Liver (tissue), 9 donors: ENCODE measurements around the gene FIGLA. TPM values are rescaled to one million over a fixed set of nuclear protein-coding genes. Genes with fewer than 3 reads are reported as not detected.

Experiments
- DNase-seq: peaks from one replicate; pipeline ENCODE4 v3.0.0-alpha.2; 2017; ENCODE audit warnings: low spot score
- H3K27ac ChIP-seq, 2 donors: one replicate each; pipeline ENCODE4 v1.7.0; 2013; ENCODE audit warnings: inconsistent platforms in 2 of 2, low read length in 2 of 2, control low read depth in 1 of 2, low read depth in 1 of 2, mild to moderate bottlenecking in 1 of 2
- H3K27me3 ChIP-seq, 4 donors: one replicate each; pipeline versions ENCODE4 v1.6.1 to v1.7.0; 2013; ENCODE audit warnings: low read length in 3 of 4, inconsistent platforms in 1 of 4, mild to moderate bottlenecking in 1 of 4, moderate library complexity in 1 of 4; ENCODE audit not compliant: control insufficient read depth in 4 of 4, insufficient read depth in 4 of 4
- H3K36me3 ChIP-seq, 4 donors: one replicate each; pipeline versions ENCODE4 v1.6.1 to v1.7.0; 2013; ENCODE audit warnings: low read length in 3 of 4, mild to moderate bottlenecking in 3 of 4, low read depth in 1 of 4, moderate library complexity in 1 of 4; ENCODE audit not compliant: control insufficient read depth in 4 of 4, insufficient read depth in 3 of 4
- H3K4me1 ChIP-seq, 4 donors: one replicate each; pipeline versions ENCODE4 v1.6.1 to v1.7.0; 2013; ENCODE audit warnings: low read length in 3 of 4, mild to moderate bottlenecking in 3 of 4, moderate library complexity in 1 of 4; ENCODE audit not compliant: control insufficient read depth in 4 of 4, insufficient read depth in 4 of 4
- H3K4me3 ChIP-seq, 3 donors: one replicate each; pipeline versions ENCODE4 v1.6.1 to v1.7.0; 2013; ENCODE audit warnings: low read length in 3 of 3, control low read depth in 1 of 3, low read depth in 1 of 3, mild to moderate bottlenecking in 1 of 3
- H3K9ac ChIP-seq, 2 donors: one replicate each; pipeline ENCODE4 v1.7.0; 2013; ENCODE audit warnings: low read length in 2 of 2, mild to moderate bottlenecking in 2 of 2, moderate library complexity in 2 of 2, control low read depth in 1 of 2, low read depth in 1 of 2
- H3K9me3 ChIP-seq, 4 donors: one replicate each; pipeline versions ENCODE4 v1.6.1 to v1.7.0; 2013; ENCODE audit warnings: low read length in 3 of 4; ENCODE audit not compliant: control insufficient read depth in 4 of 4
- FOXA1 ChIP-seq: IDR thresholded peaks from 2 replicates; pipeline ENCODE4 v1.6.1; 2016; ENCODE audit warnings: antibody characterized with exemption
- FOXA2 ChIP-seq: IDR thresholded peaks from 2 replicates; pipeline ENCODE4 v1.6.1; 2016; ENCODE audit warnings: antibody characterized with exemption
- GABPA ChIP-seq, 2 donors: IDR thresholded peaks in 1 of 2; conservative IDR thresholded peaks in 1 of 2; 2 replicates each; pipeline ENCODE4 v1.6.1; 2016; ENCODE audit warnings: antibody characterized with exemption in 2 of 2, mild to moderate bottlenecking in 1 of 2, moderate library complexity in 1 of 2
- HNF4G ChIP-seq: IDR thresholded peaks from 2 replicates; pipeline ENCODE4 v1.6.1; 2016; ENCODE audit warnings: antibody characterized with exemption
- RAD21 ChIP-seq, 2 donors: IDR thresholded peaks; 2 replicates each; pipeline ENCODE4 v1.6.1; 2016; ENCODE audit warnings: antibody characterized with exemption in 2 of 2, mild to moderate bottlenecking in 2 of 2
- RXRA ChIP-seq, 2 donors: IDR thresholded peaks; 2 replicates each; pipeline ENCODE4 v1.6.1; 2017 to 2018; ENCODE audit warnings: antibody characterized with exemption in 2 of 2, mild to moderate bottlenecking in 1 of 2
- TAF1 ChIP-seq: conservative IDR thresholded peaks from 2 replicates; pipeline ENCODE4 v1.6.1; 2016; ENCODE audit warnings: antibody characterized with exemption, mild to moderate bottlenecking
- WGBS: extraction: QIAGEN DNeasy Blood & Tissue Kit; methylation state at CpG from one replicate; pipeline ENCODE4 v1.1.7; 2013; 5-methylcytosine and 5-hydroxymethylcytosine counted together
- polyA plus RNA-seq, 2 donors: library from polyadenylated mRNA; stranded (reverse) in 1 of 2; unstranded in 1 of 2; fragments of 200-250 nt in 1 of 2; fragments of >200 nt in 1 of 2; fragmentation: Nextera tagmentation in 1 of 2; extraction: Ambion mirVana in 1 of 2; gene quantifications; one replicate each; pipeline versions ENCODE4 v1.2.1 to v1.2.3, GENCODE V29; 2013 to 2015
- total RNA-seq, 2 donors: library from RNA; depleted of rRNA; stranded (reverse); fragments of >200 nt; gene quantifications; one replicate each; pipeline ENCODE4 v1.2.3, GENCODE V29; 2014
- TF ChIP-seq, protein P1 (sequence below): IDR thresholded peaks from 2 replicates; pipeline ENCODE4 v1.6.1; 2016; ENCODE audit warnings: antibody characterized with exemption
- TF ChIP-seq, protein P2 (sequence below): IDR thresholded peaks from 2 replicates; pipeline ENCODE4 v1.6.1; 2016; ENCODE audit warnings: antibody characterized with exemption, mild to moderate bottlenecking
- TF ChIP-seq, protein P3 (sequence below): IDR thresholded peaks from 2 replicates; pipeline ENCODE4 v1.6.1; 2016; ENCODE audit warnings: antibody characterized with exemption
- TF ChIP-seq, protein P4 (sequence below): IDR thresholded peaks from 2 replicates; pipeline ENCODE4 v1.6.1; 2016; ENCODE audit warnings: antibody characterized with exemption
- TF ChIP-seq, protein P5 (sequence below): fragments of 150-350 bp; IDR thresholded peaks from 2 replicates; pipeline ENCODE4 v1.5.1; 2017; ENCODE audit warnings: improper control_type of control experiment, low read depth, low read length; ENCODE audit not compliant: missing input control
- donor health status: healthy.
- donor health status: healthy.
- donor health status: healthy.
- donor health status: healthy.
- donor health status: healthy.

Gene FIGLA
- total and polyA plus RNA-seq, 4 donors: not detected

DNA sequence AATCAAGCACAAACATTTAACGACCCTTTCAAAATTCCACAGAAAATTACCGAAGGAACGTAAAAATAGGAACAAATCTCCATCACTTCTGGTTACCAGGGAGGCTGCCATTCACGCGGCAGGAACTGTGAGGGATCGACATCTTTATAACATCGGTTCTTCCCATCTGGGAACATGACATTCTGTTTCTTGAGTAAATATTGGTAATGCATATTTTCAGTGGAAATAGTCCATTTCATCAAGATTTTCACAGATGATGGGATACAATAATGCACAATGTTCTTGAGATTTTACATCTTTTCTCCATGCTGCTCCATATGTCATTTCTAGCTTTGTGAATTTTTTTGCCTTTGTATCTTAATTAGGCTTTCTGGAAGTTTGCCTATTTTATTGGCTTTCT is 32.5 kb downstream of the FIGLA start:
- Histone ChIP-seq H3K27me3 (peaks cover 0 to 6% (median 3%) of the 10 kb centered on the region in 4 donors), H3K27ac (no peak overlapping the region), H3K9me3 (no peaks in the 10 kb centered on the region), H3K4me3 (no peak overlapping the region), H3K9ac (no peak overlapping the region), H3K36me3 (no peaks in the 10 kb centered on the region), H3K4me1 (no peaks in the 10 kb centered on the region)
- 89% methylated on average over 7 of the region's 7 CpGs for WGBS
- TF ChIP-seq GABPA (IDR thresholded peaks at IDR 0.05 in 1 of 2, conservative IDR thresholded peaks at IDR 0.05 in 1 of 2) (no peak), RAD21 (IDR thresholded peaks at IDR 0.05) (no peak), TAF1 (no peak)
- TF ChIP-seq, protein P1, sequence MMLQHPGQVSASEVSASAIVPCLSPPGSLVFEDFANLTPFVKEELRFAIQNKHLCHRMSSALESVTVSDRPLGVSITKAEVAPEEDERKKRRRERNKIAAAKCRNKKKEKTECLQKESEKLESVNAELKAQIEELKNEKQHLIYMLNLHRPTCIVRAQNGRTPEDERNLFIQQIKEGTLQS: no peak
- TF ChIP-seq, protein P2, sequence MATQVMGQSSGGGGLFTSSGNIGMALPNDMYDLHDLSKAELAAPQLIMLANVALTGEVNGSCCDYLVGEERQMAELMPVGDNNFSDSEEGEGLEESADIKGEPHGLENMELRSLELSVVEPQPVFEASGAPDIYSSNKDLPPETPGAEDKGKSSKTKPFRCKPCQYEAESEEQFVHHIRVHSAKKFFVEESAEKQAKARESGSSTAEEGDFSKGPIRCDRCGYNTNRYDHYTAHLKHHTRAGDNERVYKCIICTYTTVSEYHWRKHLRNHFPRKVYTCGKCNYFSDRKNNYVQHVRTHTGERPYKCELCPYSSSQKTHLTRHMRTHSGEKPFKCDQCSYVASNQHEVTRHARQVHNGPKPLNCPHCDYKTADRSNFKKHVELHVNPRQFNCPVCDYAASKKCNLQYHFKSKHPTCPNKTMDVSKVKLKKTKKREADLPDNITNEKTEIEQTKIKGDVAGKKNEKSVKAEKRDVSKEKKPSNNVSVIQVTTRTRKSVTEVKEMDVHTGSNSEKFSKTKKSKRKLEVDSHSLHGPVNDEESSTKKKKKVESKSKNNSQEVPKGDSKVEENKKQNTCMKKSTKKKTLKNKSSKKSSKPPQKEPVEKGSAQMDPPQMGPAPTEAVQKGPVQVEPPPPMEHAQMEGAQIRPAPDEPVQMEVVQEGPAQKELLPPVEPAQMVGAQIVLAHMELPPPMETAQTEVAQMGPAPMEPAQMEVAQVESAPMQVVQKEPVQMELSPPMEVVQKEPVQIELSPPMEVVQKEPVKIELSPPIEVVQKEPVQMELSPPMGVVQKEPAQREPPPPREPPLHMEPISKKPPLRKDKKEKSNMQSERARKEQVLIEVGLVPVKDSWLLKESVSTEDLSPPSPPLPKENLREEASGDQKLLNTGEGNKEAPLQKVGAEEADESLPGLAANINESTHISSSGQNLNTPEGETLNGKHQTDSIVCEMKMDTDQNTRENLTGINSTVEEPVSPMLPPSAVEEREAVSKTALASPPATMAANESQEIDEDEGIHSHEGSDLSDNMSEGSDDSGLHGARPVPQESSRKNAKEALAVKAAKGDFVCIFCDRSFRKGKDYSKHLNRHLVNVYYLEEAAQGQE: no peak
- DNase-seq: no peak

DNA sequence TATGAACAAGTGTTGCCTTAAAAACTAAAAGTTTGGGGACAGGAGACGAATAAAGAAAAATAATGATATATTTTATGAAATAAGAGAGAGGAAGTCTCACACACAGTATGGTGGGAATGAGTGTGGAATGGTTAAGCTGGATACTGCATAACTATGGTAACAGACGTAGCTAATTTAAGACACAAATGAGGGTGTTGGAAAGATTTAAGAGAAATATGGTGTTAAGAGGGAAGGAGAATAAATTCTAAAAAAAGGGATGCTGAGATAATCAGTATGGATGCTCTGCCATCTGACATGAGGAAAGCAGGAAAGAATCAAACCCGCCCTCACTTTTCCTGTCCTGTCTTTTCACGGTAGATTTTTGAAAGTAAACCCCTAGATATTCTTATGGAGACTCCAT is 33.1 kb downstream of the FIGLA start:
- no peaks in the 10 kb centered on the region for H3K9me3 ChIP-seq
- 69% methylated on average over 4 of the region's 4 CpGs for WGBS
- no peaks in the 10 kb centered on the region for H3K36me3 ChIP-seq
- no peak for DNase-seq
- H3K27me3 ChIP-seq: peaks cover 0 to 6% (median 3%) of the 10 kb centered on the region in 4 donors
- TF ChIP-seq, protein P3, sequence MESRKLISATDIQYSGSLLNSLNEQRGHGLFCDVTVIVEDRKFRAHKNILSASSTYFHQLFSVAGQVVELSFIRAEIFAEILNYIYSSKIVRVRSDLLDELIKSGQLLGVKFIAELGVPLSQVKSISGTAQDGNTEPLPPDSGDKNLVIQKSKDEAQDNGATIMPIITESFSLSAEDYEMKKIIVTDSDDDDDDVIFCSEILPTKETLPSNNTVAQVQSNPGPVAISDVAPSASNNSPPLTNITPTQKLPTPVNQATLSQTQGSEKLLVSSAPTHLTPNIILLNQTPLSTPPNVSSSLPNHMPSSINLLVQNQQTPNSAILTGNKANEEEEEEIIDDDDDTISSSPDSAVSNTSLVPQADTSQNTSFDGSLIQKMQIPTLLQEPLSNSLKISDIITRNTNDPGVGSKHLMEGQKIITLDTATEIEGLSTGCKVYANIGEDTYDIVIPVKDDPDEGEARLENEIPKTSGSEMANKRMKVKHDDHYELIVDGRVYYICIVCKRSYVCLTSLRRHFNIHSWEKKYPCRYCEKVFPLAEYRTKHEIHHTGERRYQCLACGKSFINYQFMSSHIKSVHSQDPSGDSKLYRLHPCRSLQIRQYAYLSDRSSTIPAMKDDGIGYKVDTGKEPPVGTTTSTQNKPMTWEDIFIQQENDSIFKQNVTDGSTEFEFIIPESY: no peak
- no peak for TF ChIP-seq FOXA1
- TF ChIP-seq HNF4G: no peak
- no peak for TF ChIP-seq RAD21 (IDR thresholded peaks at IDR 0.05)
- TF ChIP-seq, protein P2: no peak
- TF ChIP-seq, protein P1: no peak
- TF ChIP-seq, protein P4, sequence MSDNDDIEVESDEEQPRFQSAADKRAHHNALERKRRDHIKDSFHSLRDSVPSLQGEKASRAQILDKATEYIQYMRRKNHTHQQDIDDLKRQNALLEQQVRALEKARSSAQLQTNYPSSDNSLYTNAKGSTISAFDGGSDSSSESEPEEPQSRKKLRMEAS: no peak
- TF ChIP-seq TAF1: no peak
- TF ChIP-seq FOXA2: no peak
- TF ChIP-seq, protein P5, sequence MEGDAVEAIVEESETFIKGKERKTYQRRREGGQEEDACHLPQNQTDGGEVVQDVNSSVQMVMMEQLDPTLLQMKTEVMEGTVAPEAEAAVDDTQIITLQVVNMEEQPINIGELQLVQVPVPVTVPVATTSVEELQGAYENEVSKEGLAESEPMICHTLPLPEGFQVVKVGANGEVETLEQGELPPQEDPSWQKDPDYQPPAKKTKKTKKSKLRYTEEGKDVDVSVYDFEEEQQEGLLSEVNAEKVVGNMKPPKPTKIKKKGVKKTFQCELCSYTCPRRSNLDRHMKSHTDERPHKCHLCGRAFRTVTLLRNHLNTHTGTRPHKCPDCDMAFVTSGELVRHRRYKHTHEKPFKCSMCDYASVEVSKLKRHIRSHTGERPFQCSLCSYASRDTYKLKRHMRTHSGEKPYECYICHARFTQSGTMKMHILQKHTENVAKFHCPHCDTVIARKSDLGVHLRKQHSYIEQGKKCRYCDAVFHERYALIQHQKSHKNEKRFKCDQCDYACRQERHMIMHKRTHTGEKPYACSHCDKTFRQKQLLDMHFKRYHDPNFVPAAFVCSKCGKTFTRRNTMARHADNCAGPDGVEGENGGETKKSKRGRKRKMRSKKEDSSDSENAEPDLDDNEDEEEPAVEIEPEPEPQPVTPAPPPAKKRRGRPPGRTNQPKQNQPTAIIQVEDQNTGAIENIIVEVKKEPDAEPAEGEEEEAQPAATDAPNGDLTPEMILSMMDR: no peak
- no peak for TF ChIP-seq RXRA (IDR thresholded peaks at IDR 0.05)
- H3K4me1 ChIP-seq: no peaks in the 10 kb centered on the region
- H3K27ac ChIP-seq: no peak overlapping the region
- H3K9ac ChIP-seq: no peak overlapping the region
- no peak overlapping the region for H3K4me3 ChIP-seq
